Neuronal stem cell (in vitro differentiated cells): ENCODE results near the gene TTLL8.

Source experiments
- DNase-seq: peaks from one replicate; pipeline ENCODE4 v3.0.0-alpha.2; 2013; ENCODE audit warnings: low spot score
- H2AFZ ChIP-seq: one replicate; pipeline ENCODE4 v1.6.1; 2013; ENCODE audit warnings: mild to moderate bottlenecking, low read length, inconsistent platforms
- H2AK5ac ChIP-seq: 2 replicates; pipeline ENCODE4 v1.6.1; 2013; ENCODE audit warnings: low read depth, mild to moderate bottlenecking, inconsistent platforms, low read length, moderate library complexity, mixed read lengths
- H2BK120ac ChIP-seq: 2 replicates; pipeline ENCODE4 v1.6.1; 2013; ENCODE audit warnings: low read depth, mild to moderate bottlenecking, inconsistent platforms, low read length, moderate library complexity, mixed read lengths
- H2BK12ac ChIP-seq: one replicate; pipeline ENCODE4 v1.6.1; 2013; ENCODE audit warnings: low read length, inconsistent platforms
- H2BK15ac ChIP-seq: 2 replicates; pipeline ENCODE4 v1.6.1; 2013; ENCODE audit warnings: mild to moderate bottlenecking, low read length, inconsistent platforms, mixed read lengths
- H2BK5ac ChIP-seq: one replicate; pipeline ENCODE4 v1.6.1; 2013; ENCODE audit warnings: inconsistent platforms, mild to moderate bottlenecking, low read length, moderate library complexity
- H3K14ac ChIP-seq: one replicate; pipeline ENCODE4 v1.6.1; 2013; ENCODE audit warnings: low read length, inconsistent platforms
- H3K18ac ChIP-seq: 2 replicates; pipeline ENCODE4 v1.6.1; 2013; ENCODE audit warnings: low read length, inconsistent platforms
- H3K23ac ChIP-seq: 2 replicates; pipeline ENCODE4 v1.6.1; 2013; ENCODE audit warnings: low read depth, mild to moderate bottlenecking, mixed read lengths, low read length, inconsistent platforms; ENCODE audit not compliant: poor library complexity
- H3K27ac ChIP-seq: replicated peaks from 3 replicates; pipeline ENCODE4 v1.5.1; 2013; ENCODE audit warnings: low read length, inconsistent platforms
- H3K27me3 ChIP-seq, 3 experiments: 2 replicates each; pipeline ENCODE4 v1.6.1; 2013; ENCODE audit warnings: low read length in 3 of 3, mild to moderate bottlenecking in 2 of 3, inconsistent platforms in 1 of 3, low read depth in 1 of 3, mixed read lengths in 1 of 3, moderate library complexity in 1 of 3; ENCODE audit not compliant: control insufficient read depth in 3 of 3, insufficient read depth in 3 of 3
- H3K36me3 ChIP-seq, 2 donors: replicated peaks in 1 of 2; 2 replicates each; pipeline ENCODE4 v1.6.1; 2013; ENCODE audit warnings: low read length in 2 of 2; ENCODE audit not compliant: control insufficient read depth in 2 of 2, insufficient read depth in 2 of 2
- H3K4ac ChIP-seq: 2 replicates; pipeline ENCODE4 v1.6.1; 2013; ENCODE audit warnings: inconsistent platforms, mild to moderate bottlenecking, low read length, moderate library complexity
- H3K4me1 ChIP-seq, 2 donors: 1 replicate in 1 of 2; 2 replicates in 1 of 2; pipeline ENCODE4 v1.6.1; 2013; ENCODE audit warnings: low read length in 2 of 2, low read depth in 1 of 2; ENCODE audit not compliant: control insufficient read depth in 2 of 2, insufficient read depth in 1 of 2
- H3K4me2 ChIP-seq: one replicate; pipeline ENCODE4 v1.6.1; 2013; ENCODE audit warnings: mild to moderate bottlenecking, low read length, inconsistent platforms; ENCODE audit not compliant: insufficient read depth, poor library complexity, severe bottlenecking
- H3K4me3 ChIP-seq, 2 donors: 2 replicates each; pipeline ENCODE4 v1.5.1; 2013; ENCODE audit warnings: low read length in 2 of 2, mild to moderate bottlenecking in 2 of 2, inconsistent platforms in 1 of 2, moderate library complexity in 1 of 2
- H3K79me1 ChIP-seq: one replicate; pipeline ENCODE4 v1.6.1; 2013; ENCODE audit warnings: low read depth, mild to moderate bottlenecking, inconsistent platforms, low read length, moderate library complexity
- H3K9ac ChIP-seq: one replicate; pipeline ENCODE4 v1.6.1; 2013; ENCODE audit warnings: mild to moderate bottlenecking, low read depth, low read length, inconsistent platforms; ENCODE audit not compliant: poor library complexity
- H3K9me3 ChIP-seq, 2 donors: replicated peaks in 1 of 2; 2 replicates each; pipeline versions ENCODE3 to v1.6.1; 2013; ENCODE audit warnings: low read length in 2 of 2, mild to moderate bottlenecking in 2 of 2, inconsistent platforms in 1 of 2, low read depth in 1 of 2, mixed read lengths in 1 of 2, moderate library complexity in 1 of 2; ENCODE audit not compliant: control insufficient read depth in 2 of 2, insufficient read depth in 1 of 2
- H4K8ac ChIP-seq: one replicate; pipeline ENCODE4 v1.6.1; 2013; ENCODE audit warnings: low read depth, mild to moderate bottlenecking, inconsistent platforms, low read length, moderate library complexity
- H4K91ac ChIP-seq: one replicate; pipeline ENCODE4 v1.6.1; 2013; ENCODE audit warnings: low read length, low read depth, mild to moderate bottlenecking, inconsistent platforms; ENCODE audit not compliant: poor library complexity
- WGBS, 2 donors: extraction: QIAGEN DNeasy Blood & Tissue Kit; methylation state at CpG; one replicate each; pipeline ENCODE4 v1.1.7; 2013; ENCODE audit warnings: missing lambda C conversion rate in 2 of 2, mixed read lengths in 1 of 2; ENCODE audit not compliant: insufficient read length in 2 of 2, insufficient replicate concordance in 1 of 2; ENCODE audit errors: extremely low coverage in 2 of 2; 5-methylcytosine and 5-hydroxymethylcytosine counted together

Gene TTLL8

DNA sequence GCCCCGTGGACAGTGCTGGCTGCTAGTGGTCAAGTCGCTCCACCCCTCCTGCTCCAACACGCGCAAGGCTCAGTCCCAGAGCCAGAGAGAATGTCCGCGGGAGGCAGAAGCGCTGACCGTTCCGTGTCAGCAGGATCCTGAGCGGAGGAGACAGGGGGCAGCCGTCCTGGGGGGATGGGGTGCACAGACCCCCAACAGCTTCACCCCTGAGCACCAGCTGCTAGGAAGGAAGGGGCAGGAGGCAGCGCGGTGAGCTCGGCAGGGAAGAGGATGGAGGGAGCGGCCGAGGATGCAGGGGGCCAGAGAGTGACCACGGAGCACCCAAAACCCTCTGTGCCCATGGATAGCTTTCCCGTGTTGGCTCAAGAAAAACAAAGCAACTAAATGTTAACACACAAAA lies 6.4 kb upstream of the TTLL8 start:
- H3K79me1 ChIP-seq, result no peaks in the 10 kb centered on the region
- H2AK5ac ChIP-seq, result no peak overlapping the region
- DNase-seq, result no peak
- H2BK15ac ChIP-seq, result peak overlapping the region; percentile 55
- peak overlapping the region; percentile 72 for H3K18ac ChIP-seq
- H3K27me3 ChIP-seq, result no peaks in the 10 kb centered on the region
- H2AFZ ChIP-seq, result no peak overlapping the region
- peaks cover 4 to 8% of the 10 kb centered on the region in 2 donors for H3K4me1 ChIP-seq
- H3K4ac ChIP-seq, result no peak overlapping the region
- no peak overlapping the region for H4K8ac ChIP-seq
- H3K4me2 ChIP-seq, result no peak overlapping the region
- H3K27ac ChIP-seq, result no peak overlapping the region
- H3K36me3 ChIP-seq, result no peaks in the 10 kb centered on the region
- H3K9ac ChIP-seq, result peak overlapping the region; percentile 51
- no peaks in the 10 kb centered on the region for H3K9me3 ChIP-seq
- H2BK120ac ChIP-seq, result no peak overlapping the region
- H2BK12ac ChIP-seq, result no peak overlapping the region
- WGBS, 2 donors, result no CpG with 5 or more reads among the region's 18 CpGs
- no peak overlapping the region for H3K14ac ChIP-seq
- no peak overlapping the region for H2BK5ac ChIP-seq
- no peak overlapping the region for H4K91ac ChIP-seq
- H3K23ac ChIP-seq, result peak overlapping the region; percentile 95
- H3K4me3 ChIP-seq, result no peak overlapping the region

DNA sequence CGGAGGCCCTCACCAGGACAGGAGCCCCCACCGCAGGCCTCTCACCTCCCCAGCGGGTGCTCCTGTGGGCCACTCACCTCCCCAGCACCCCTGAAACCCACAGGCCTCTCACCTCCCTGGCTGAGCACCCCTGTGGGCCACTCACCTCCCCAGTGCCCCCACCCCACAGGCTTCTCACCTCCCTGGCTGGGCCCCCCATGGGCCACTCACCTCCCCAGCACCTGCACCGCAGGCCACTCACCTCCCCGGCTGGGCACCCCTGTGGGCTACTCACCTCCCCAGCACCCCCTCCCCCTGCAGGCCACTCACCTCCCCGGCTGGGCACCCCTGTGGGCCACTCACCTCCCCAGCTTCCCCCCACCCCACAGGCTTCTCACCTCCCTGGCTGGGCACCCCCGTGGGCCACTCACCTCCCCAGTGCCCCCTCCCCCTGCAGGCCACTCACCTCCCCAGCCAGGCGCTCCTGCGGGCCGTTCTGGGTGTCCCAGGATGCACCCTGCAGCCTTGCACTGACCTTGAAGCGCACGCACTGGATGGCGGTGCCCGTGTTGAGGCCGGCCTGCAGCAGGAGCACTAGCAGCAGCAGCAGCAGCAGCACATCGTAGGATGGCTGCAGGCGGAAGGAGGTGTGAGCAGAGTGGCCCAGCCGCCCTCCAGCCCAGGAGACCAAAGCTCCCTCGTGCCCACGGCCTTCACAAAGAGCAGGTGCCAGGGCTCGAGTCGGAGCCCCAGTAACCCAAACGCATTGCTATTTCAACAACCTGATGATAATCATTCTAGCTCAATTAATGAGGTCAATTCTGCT lies 5.7 kb upstream of the TTLL8 start:
- H3K27me3 ChIP-seq, result peaks cover 0 to 1% (median 0%) of the 10 kb centered on the region in 3 experiments
- peak overlapping the region; percentile 94 for H3K14ac ChIP-seq
- no peaks in the 10 kb centered on the region for H3K9me3 ChIP-seq
- no peak overlapping the region for H2BK5ac ChIP-seq
- no peak overlapping the region for H3K9ac ChIP-seq
- peaks cover 9% of the 10 kb centered on the region in 2 donors for H3K4me1 ChIP-seq
- no peak overlapping the region for H2BK120ac ChIP-seq
- no peak overlapping the region for H3K27ac ChIP-seq
- peak overlapping the region; percentile 94 for H2AK5ac ChIP-seq
- no peak for DNase-seq
- H3K18ac ChIP-seq, result peak overlapping the region; percentile 80
- no peak overlapping the region for H2AFZ ChIP-seq
- H2BK12ac ChIP-seq, result peak overlapping the region; percentile 97
- peak overlapping the region; percentile 89 for H3K23ac ChIP-seq
- H3K36me3 ChIP-seq, result no peaks in the 10 kb centered on the region
- H3K4ac ChIP-seq, result no peak overlapping the region
- H3K79me1 ChIP-seq, result no peaks in the 10 kb centered on the region
- no peak overlapping the region for H4K8ac ChIP-seq
- no peak overlapping the region for H3K4me3 ChIP-seq
- H2BK15ac ChIP-seq, result peak overlapping the region; percentile 71
- WGBS, 2 donors, result no CpG with 5 or more reads among the region's 23 CpGs
- H4K91ac ChIP-seq, result peak overlapping the region; percentile 30
- H3K4me2 ChIP-seq, result no peak overlapping the region

DNA sequence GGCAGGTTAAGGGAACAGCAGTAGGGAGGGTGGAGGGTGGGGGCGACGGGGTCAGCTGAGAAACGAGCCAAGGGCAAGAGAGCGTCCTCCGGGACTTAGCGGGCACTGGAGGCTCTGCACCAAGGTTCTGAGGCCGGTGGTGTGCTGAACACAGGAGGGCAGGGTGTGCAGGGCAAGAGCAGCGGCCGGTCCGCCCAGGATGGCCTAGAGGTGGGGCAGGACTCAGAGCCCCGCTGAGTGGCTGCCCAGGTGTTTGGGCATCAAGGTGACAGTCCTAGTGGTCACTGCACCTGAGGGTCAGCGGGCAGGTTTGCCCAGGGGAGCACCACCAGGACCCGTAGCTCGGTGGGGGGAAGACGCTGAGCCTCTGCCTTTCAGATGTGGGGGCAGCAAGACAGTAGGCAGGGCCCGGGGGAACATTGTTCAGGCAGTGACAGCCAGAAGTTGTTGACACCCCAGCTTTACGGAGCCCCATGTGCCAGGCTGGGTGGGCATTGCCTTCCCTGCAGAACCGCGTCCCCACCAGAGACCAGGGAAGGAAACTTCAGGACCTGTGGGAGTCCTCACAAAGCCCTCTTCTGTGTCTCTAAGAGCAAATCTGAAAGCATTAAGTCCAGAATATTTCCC lies 4.5 kb upstream of the TTLL8 start:
- Histone ChIP-seq H3K9ac (peak overlapping the region; percentile 70), H3K4me2 (no peak overlapping the region), H4K8ac (peak overlapping the region; percentile 48), H2BK5ac (no peak overlapping the region), H3K4ac (peak overlapping the region; percentile 66), H3K18ac (peak overlapping the region; percentile 59), H3K36me3 (no peaks in the 10 kb centered on the region), H3K27ac (no peak overlapping the region), H3K4me1 (peaks cover 11% of the 10 kb centered on the region in 2 donors), H2BK120ac (no peak overlapping the region), H3K23ac (no peak overlapping the region), H2BK15ac (peak overlapping the region; percentile 55), H2AFZ (no peak overlapping the region), H2AK5ac (peak overlapping the region; percentile 46), H3K79me1 (no peaks in the 10 kb centered on the region), H3K4me3 (no peak overlapping the region), H2BK12ac (peak overlapping the region; percentile 46), H3K14ac (no peak overlapping the region), H3K27me3 (peaks cover 0 to 9% (median 0%) of the 10 kb centered on the region in 3 experiments), H4K91ac (no peak overlapping the region), H3K9me3 (no peaks in the 10 kb centered on the region)
- DNase-seq, result no peak
- WGBS, 2 donors, result no CpG with 5 or more reads among the region's 19 CpGs

DNA sequence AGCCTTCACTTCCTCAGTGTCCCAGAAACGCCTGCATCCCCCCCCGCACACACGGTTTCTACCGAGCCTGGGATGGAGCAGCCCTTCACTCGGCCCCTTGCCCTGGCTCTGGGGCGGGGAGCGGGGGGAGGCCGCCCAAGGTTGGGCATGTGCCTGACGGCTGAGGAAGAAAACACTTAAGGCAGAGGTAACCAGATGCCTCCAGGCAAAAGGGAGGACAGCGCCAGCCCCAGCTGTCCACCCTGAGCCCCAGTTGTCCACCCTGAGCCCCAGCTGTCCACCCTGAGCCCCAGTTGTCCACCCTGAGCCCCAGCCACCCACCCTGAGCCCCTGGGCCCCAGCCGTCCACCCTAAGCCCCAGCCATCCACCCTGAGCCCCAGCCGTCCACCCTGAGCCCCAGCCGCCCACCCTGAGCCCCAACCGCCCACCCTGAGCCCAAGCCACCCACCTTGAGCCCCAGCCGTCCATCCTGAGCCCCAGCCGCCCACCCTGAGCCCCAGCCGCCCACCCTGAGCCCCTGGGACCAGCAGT lies 3.8 kb upstream of the TTLL8 start:
- H2AK5ac ChIP-seq, result peak overlapping the region; percentile 19
- no CpG with 5 or more reads among the region's 17 CpGs for WGBS, 2 donors
- DNase-seq, result no peak

More for the DNA sequence above, 3.8 kb upstream of the TTLL8 start:
- H3K4me3 ChIP-seq, result no peak overlapping the region
- no peak overlapping the region for H4K91ac ChIP-seq
- no peak overlapping the region for H2BK120ac ChIP-seq
- H4K8ac ChIP-seq, result peak overlapping the region; percentile 48
- no peak overlapping the region for H3K14ac ChIP-seq
- H3K4me1 ChIP-seq, result peaks cover 11% of the 10 kb centered on the region in 2 donors
- H2BK15ac ChIP-seq, result peak overlapping the region; percentile 81
- no peak overlapping the region for H3K27ac ChIP-seq
- H3K4me2 ChIP-seq, result no peak overlapping the region
- no peak overlapping the region for H3K9ac ChIP-seq
- no peaks in the 10 kb centered on the region for H3K9me3 ChIP-seq
- H3K27me3 ChIP-seq, result peaks cover 0 to 9% (median 0%) of the 10 kb centered on the region in 3 experiments
- no peaks in the 10 kb centered on the region for H3K36me3 ChIP-seq
- H2BK5ac ChIP-seq, result peak overlapping the region; percentile 91
- H2BK12ac ChIP-seq, result no peak overlapping the region
- peak overlapping the region; percentile 6 for H3K23ac ChIP-seq
- no peak overlapping the region for H2AFZ ChIP-seq
- H3K79me1 ChIP-seq, result no peaks in the 10 kb centered on the region
- H3K4ac ChIP-seq, result peak overlapping the region; percentile 66
- H3K18ac ChIP-seq, result no peak overlapping the region
